DMS153 treated with DMSO at 0.1 percent for 48 hours (cell line): ENCODE data around the gene C16orf92.

Source experiments
- DNase-seq: peaks from one replicate; lab custom pipeline; 2025; ENCODE audit not compliant: unreplicated experiment; lab: John Stamatoyannopoulos, UW

Gene C16orf92

DNA sequence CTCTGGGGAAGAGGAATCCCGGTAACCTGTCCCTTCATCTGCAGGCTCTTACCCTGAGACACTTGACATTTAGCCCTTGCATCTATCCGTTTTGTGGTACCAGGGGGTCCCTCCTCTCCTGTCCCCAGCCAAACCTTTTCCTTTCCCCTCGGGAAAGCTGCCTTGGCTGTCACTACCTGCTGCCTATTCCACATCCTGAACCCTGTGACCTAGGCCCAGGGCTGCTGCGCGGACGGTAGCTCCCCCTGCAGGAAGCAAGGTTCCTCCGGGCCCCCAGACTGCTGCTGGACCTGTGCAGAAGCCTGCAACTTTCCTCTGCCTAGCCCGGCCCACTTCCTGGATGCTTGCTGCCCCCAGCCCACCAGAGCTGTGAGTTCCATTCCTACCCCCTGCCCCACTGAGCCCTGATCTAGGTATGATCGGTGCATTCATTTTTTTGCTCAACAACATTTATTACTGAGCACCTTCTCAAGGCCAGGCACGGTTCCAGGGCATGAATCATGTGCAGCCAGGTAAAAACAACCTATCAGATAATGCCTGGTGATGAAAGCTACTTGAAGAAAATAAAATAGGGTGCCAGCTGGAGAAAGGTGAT, 32.1 kb downstream of the C16orf92 start:
- DNase-seq: no peak

DNA sequence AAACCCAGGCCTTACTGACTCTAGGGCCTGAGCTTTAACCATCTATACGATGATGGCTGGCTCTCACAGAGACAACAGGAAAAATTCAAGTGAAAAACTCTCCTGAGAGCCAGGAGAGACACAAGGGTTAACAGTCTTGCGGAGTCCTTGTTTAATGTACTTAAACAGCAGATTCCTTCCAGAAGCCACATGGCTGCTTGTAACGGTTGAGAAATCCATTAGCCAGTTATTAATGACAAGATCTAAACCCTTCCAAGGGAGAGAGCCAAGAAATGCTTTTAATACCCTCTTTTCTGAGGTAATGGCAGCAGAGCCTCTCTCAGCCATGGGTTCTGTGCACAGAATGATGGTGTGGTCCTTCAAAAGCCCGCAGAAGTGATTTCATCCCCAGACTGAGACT, 37.3 kb downstream of the C16orf92 start:
- DNase-seq: no peak

GRCh38 chr16:30060836-30061554, 38.0 kb downstream of the C16orf92 start:
- no peak for DNase-seq

DNA sequence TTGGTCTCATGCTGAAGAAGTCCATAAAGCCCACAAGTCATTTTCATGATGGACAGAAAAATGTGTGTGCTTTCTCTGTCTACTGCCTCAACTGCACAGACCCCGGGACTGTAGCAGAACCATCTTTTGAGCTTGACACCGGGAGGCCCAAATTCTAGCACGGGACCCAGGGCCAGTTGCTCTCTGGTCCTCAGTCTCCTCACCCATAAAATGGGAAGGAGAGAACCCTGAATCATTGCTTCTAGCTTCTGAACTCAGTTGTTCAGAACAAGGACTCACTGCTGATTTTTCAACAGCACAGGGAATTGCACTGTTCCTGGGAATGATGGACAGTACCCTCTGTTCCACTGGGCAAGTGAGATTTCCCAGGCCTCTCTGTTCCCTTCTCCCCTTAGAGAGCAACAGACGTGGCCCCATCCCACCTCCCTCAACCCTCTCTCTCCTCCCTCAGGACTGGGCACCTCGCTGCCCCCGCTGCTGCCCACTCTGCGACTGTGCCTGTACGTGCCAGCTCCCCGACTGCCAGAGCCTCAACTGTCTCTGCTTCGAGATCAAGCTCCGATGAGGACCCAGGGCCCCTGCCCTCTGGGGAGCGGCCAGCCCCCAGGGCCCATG, 40.4 kb downstream of the C16orf92 start:
- no peak for DNase-seq

DNA sequence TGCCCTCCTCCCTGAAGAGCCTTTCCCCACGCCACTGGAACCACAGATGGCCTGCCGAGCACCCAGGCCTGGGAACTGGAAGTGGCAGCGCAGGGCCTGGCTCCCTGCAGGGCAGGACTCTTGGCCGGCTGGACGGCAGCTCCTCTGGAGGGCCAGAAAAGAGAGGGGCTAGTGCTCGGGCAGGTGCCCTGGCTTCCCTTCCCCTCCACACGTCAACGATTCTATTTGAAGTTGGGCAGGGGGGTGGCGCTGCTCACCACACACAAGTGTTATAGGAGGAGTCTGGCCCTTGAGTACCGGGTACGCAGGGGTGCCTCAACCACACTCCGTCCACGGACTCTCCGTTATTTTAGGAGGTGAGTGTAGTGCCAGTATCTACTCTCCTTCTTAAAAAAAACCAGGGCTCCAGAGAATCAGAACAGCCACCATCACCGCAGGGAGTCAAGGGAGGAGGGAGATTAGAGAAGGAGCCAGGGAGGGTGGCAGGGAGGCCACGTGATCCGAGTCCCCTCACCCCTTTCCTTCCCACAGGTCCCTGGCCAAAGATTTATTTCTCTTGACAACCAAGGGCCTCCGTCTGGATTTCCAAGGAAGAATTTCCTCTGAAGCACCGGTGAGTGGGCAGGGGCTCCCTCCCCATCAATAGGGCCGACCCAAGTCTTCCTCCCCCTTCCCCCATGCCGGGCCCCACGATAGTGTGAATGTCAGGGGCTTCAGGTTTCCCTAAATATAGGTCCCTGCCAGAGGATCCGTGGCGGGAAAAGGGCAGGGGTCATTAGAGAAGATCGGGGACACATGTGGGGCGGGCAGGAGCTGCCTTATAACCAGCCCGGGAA, 41.1 kb downstream of the C16orf92 start:
- DNase-seq: peak; percentile 58

- DNase-seq: no peak
These were observed 41.7 kb downstream of the C16orf92 start for GRCh38 chr16:30064729-30065101.

- peak; percentile 95 for DNase-seq
These were observed 42.3 kb downstream of the C16orf92 start, which contains the start of gene ALDOA for GRCh38 chr16:30065102-30065942. Gene ALDOA (plus strand): TSS chr16:30065760. CDS start chr16:30066898, 1,138 bp downstream.

GRCh38 chr16:30065943-30066760, 43.2 kb downstream of the C16orf92 start:
- no peak for DNase-seq

DNA sequence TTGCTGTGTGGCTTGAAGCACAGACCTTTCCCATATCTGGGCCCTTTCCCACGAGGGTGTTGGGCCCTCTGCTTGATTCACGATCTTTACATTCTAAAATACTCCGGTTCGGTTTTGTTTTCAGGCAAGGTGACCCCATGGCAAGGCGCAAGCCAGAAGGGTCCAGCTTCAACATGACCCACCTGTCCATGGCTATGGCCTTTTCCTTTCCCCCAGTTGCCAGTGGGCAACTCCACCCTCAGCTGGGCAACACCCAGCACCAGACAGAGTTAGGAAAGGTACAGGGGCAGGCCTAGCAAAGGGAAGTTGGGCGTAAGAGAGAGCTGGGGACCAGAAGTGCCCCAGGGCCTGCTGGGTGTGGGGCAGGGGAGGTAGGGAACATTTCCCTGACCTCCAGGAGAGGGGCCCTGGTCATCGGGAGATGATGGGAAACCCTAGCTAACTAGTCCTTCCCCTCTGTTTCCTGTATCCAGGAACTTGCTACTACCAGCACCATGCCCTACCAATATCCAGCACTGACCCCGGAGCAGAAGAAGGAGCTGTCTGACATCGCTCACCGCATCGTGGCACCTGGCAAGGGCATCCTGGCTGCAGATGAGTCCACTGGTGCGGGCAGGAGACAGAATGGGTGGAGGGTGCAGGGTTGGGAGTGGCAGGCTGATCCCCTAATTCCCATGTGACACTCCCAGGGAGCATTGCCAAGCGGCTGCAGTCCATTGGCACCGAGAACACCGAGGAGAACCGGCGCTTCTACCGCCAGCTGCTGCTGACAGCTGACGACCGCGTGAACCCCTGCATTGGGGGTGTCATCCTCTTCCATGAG, 44.0 kb downstream of the C16orf92 start:
- no peak for DNase-seq

- DNase-seq: no peak
These were observed 44.6 kb downstream of the C16orf92 start for GRCh38 chr16:30067584-30067916.

- DNase-seq: no peak
These were observed 45.3 kb downstream of the C16orf92 start for GRCh38 chr16:30068333-30068732.

GRCh38 chr16:30068750-30069610, 46.0 kb downstream of the C16orf92 start:
- DNase-seq: no peak

DNA sequence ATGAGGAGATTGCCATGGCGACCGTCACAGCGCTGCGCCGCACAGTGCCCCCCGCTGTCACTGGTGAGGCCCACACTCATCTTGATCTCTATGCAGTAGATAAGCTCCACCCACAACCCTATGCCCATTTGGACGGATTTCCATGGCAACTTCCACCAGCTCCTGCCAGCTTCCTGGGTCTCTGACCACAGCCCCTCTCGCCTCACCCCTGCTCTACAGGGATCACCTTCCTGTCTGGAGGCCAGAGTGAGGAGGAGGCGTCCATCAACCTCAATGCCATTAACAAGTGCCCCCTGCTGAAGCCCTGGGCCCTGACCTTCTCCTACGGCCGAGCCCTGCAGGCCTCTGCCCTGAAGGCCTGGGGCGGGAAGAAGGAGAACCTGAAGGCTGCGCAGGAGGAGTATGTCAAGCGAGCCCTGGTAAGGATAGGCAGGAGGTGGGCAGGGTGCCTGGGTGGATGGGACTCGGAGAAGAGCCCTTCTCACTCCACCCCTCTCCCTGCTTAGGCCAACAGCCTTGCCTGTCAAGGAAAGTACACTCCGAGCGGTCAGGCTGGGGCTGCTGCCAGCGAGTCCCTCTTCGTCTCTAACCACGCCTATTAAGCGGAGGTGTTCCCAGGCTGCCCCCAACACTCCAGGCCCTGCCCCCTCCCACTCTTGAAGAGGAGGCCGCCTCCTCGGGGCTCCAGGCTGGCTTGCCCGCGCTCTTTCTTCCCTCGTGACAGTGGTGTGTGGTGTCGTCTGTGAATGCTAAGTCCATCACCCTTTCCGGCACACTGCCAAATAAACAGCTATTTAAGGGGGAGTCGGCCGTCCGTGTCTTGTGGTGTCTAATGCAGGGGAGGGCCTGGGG, 46.8 kb downstream of the C16orf92 start:
- DNase-seq: no peak

- no peak for DNase-seq
These were observed 47.5 kb downstream of the C16orf92 start for GRCh38 chr16:30070490-30070889.
